ENCODE data around the gene UQCRFS1. TPM values are rescaled to one million over a fixed set of nuclear protein-coding genes. Genes with fewer than 3 reads are reported as not detected.

UQCRFS1 gene
- total RNA-seq = 100 to 1,000 TPM in 2 of 9 donors, 10 to 100 TPM in 7; 48.5 to 131 (median 57.2) TPM
- 100 to 1,000 TPM in 1 of 3 donors, 10 to 100 TPM in 2; 13.0 to 120 (median 13.8) TPM for polyA plus RNA-seq
- long read RNA-seq, donor 1, transcript UQCRFS1-201 (2 exons, 3,475 nt) = major isoform, 390 of 468 reads
- long read RNA-seq, donor 1, partial matches to known transcripts = 73 of 468 reads
- long read RNA-seq, donor 1, other reads (novel, unspliced or antisense) = 5 of 468 reads
- long read RNA-seq, donor 2, transcript UQCRFS1-201 (2 exons, 3,475 nt) = major isoform, 244 of 244 reads
- long read RNA-seq, donor 2, partial matches to known transcripts = 0 of 244 reads
- long read RNA-seq, donor 2, other reads (novel, unspliced or antisense) = 0 of 244 reads
- long read RNA-seq, donor 3, transcript UQCRFS1-201 (2 exons, 3,475 nt) = major isoform, 237 of 237 reads
- long read RNA-seq, donor 3, partial matches to known transcripts = 0 of 237 reads
- long read RNA-seq, donor 3, other reads (novel, unspliced or antisense) = 0 of 237 reads
- long read RNA-seq, donor 4, transcript UQCRFS1-201 (2 exons, 3,475 nt) = major isoform, 363 of 365 reads
- long read RNA-seq, donor 4, partial matches to known transcripts = 0 of 365 reads
- long read RNA-seq, donor 4, other reads (novel, unspliced or antisense) = 2 of 365 reads
- long read RNA-seq, donor 5, transcript UQCRFS1-201 (2 exons, 3,475 nt) = major isoform, 456 of 464 reads
- long read RNA-seq, donor 5, partial matches to known transcripts = 0 of 464 reads
- long read RNA-seq, donor 5, other reads (novel, unspliced or antisense) = 8 of 464 reads
- long read RNA-seq, donor 6, transcript UQCRFS1-201 (2 exons, 3,475 nt) = major isoform, 168 of 168 reads
- long read RNA-seq, donor 6, partial matches to known transcripts = 0 of 168 reads
- long read RNA-seq, donor 6, other reads (novel, unspliced or antisense) = 0 of 168 reads
- long read RNA-seq, donor 7, transcript UQCRFS1-201 (2 exons, 3,475 nt) = major isoform, 171 of 171 reads
- long read RNA-seq, donor 7, partial matches to known transcripts = 0 of 171 reads
- long read RNA-seq, donor 7, other reads (novel, unspliced or antisense) = 0 of 171 reads
- long read RNA-seq, donor 8, transcript UQCRFS1-201 (2 exons, 3,475 nt) = major isoform, 395 of 395 reads
- long read RNA-seq, donor 8, partial matches to known transcripts = 0 of 395 reads
- long read RNA-seq, donor 8, other reads (novel, unspliced or antisense) = 0 of 395 reads
- long read RNA-seq, donor 9, transcript UQCRFS1-201 (2 exons, 3,475 nt) = major isoform, 230 of 239 reads
- long read RNA-seq, donor 9, partial matches to known transcripts = 0 of 239 reads
- long read RNA-seq, donor 9, other reads (novel, unspliced or antisense) = 9 of 239 reads
- long read RNA-seq, donor 10, transcript UQCRFS1-201 (2 exons, 3,475 nt) = major isoform, 168 of 168 reads
- long read RNA-seq, donor 10, partial matches to known transcripts = 0 of 168 reads
- long read RNA-seq, donor 10, other reads (novel, unspliced or antisense) = 0 of 168 reads

DNA sequence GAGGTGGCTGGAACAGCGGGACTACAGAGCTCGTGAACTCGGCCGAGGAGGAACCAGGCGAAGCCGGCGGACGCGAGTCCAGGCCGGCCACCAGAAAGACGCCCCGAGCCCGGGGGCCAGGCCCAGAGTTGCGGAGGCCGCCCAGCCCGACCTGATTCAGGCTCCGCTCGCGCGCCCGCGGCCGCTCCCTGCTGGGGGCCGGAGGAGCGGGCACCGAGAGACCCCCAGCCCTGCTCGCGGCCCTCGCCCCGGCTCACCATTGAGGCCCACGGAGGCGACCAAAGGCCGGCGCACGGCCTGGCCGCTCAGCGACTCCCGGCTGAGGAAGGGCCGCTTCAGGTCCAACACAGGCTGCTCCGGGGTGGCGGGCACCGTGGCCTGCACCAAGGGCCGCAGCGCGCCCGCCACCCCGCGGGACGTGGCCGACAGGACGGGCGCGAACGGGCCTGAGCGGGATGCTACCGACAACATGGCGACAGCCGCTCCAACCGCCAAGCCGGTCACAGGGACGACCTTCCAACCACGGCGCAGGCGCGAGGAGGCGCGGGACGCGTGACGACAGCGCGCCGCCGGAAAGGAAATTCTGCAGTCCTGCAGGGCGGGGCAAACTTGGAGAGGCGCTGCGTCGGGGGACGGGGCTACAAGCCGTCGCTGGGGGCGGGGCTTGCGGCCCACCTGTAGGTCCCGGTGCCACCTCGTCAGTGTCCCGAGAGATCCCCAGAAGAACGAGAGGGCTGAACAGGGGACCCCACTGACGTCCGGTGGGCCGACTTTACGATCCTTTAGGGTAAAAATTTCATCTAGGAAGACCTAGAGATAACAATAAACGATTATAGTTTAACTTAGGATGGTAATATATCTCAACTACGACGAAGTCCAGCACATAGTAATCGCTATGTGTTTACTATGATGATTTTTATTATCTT is at the start of gene UQCRFS1:
UQCRFS1 (minus strand) TSS at position 504 of the 926 bp plus-strand sequence; CDS start at position 471, 33 bp downstream.
- Histone ChIP-seq H3K4me1 (replicated peaks in 1 of 2) (peaks cover 0 to 26% of the 10 kb centered on the region in 2 donors), H3K36me3 (replicated peaks in 1 of 2) (peaks cover 0 to under 1% of the 10 kb centered on the region in 2 donors), H3K27ac (peak within 1 kb of the TSS; percentile 74 to 98 (median 94)), H3K9me3 (replicated peaks in 1 of 3) (no peaks in the 10 kb centered on the region), H3K4me3 (peak within 1 kb of the TSS; percentile 60 to 99 (median 70)), H3K27me3 (no peaks in the 10 kb centered on the region)
- WGBS, 4 donors = 0 to 4% (median 1%) methylated on average over 19 to 89 of the region's 95 CpGs
- TF ChIP-seq POLR2A (IDR thresholded peaks at IDR 0.05) = peak; percentile 87 to 96
- TF ChIP-seq, protein P1, sequence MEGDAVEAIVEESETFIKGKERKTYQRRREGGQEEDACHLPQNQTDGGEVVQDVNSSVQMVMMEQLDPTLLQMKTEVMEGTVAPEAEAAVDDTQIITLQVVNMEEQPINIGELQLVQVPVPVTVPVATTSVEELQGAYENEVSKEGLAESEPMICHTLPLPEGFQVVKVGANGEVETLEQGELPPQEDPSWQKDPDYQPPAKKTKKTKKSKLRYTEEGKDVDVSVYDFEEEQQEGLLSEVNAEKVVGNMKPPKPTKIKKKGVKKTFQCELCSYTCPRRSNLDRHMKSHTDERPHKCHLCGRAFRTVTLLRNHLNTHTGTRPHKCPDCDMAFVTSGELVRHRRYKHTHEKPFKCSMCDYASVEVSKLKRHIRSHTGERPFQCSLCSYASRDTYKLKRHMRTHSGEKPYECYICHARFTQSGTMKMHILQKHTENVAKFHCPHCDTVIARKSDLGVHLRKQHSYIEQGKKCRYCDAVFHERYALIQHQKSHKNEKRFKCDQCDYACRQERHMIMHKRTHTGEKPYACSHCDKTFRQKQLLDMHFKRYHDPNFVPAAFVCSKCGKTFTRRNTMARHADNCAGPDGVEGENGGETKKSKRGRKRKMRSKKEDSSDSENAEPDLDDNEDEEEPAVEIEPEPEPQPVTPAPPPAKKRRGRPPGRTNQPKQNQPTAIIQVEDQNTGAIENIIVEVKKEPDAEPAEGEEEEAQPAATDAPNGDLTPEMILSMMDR (IDR thresholded peaks at IDR 0.05) = no peak
- DNase-seq = peak; percentile 93 to 97 (median 95)
- intact Hi-C loops (cut with DNase I) = no loop called here

GRCh38 chr19:29262085-29262484 is 49.1 kb upstream of the UQCRFS1 start:
- 45 to 54% (median 50%) methylated on average over 2 of the region's 2 CpGs for WGBS, 4 donors
- intact Hi-C loops (cut with DNase I) = loop anchor here in 1 of 2 donors (10.0 kb wide), 2 partner anchors 247 to 367 kb away; no protein-coding TSS in a partner anchor
- TF ChIP-seq, protein P1 (IDR thresholded peaks at IDR 0.05) = no peak
- TF ChIP-seq POLR2A (IDR thresholded peaks at IDR 0.05) = no peak
- Histone ChIP-seq H3K4me1 (replicated peaks in 1 of 2) (no peaks in the 10 kb centered on the region), H3K27ac (no peak overlapping the region), H3K36me3 (replicated peaks in 1 of 2) (no peaks in the 10 kb centered on the region), H3K4me3 (no peak overlapping the region), H3K27me3 (no peaks in the 10 kb centered on the region), H3K9me3 (replicated peaks in 1 of 3) (no peaks in the 10 kb centered on the region)
- DNase-seq = no peak

DNA sequence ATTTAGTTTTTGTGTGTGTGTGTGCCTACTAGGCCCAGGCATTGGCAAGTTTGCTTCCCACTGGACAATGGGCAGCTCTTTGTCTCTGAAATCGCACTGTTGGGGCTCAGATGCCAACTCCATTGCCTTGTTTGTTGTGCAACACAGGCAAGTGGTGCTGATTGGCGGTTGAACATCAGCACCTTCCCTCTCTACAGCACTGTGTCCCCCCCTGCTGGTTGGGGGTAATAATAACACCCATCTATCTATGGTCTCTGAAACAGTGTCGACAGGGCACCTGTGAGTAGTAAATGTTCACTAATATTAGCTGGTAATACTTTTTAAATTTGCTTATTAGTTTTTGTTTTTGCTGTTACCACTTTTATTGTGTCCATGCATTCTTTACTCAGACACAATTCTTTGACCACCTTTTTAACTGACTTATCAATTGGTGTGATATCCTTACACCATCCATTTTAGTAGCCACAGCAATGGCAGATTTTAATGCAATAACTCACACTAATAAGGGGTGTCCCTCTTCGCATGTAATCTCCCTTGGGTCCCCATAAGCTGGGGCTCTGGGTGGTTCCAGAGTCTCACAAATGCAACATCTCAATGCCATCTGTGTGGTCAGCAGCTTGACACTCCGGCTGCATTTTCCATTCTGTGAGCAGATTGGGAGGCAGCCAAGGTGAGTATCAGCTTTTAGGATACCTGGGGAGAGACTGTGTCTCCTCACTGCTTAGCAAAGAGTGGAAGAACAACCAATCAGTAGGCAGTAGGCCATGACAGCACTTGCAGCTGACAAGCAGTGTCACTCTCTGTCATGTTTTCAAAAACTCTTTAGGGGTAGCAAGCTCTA is 47.7 kb upstream of the UQCRFS1 start:
- DNase-seq = peak in 4 of 7 donors; percentile 23 to 41 (median 31)
- Histone ChIP-seq H3K27ac (no peak overlapping the region), H3K27me3 (no peaks in the 10 kb centered on the region), H3K4me3 (no peak overlapping the region), H3K9me3 (replicated peaks in 1 of 3) (no peaks in the 10 kb centered on the region), H3K36me3 (replicated peaks in 1 of 2) (no peaks in the 10 kb centered on the region), H3K4me1 (replicated peaks in 1 of 2) (no peaks in the 10 kb centered on the region)
- intact Hi-C loops (cut with DNase I) = loop anchor here in 1 of 2 donors (10.0 kb wide), 2 partner anchors 246 to 366 kb away; no protein-coding TSS in a partner anchor
- 62 to 81% (median 65%) methylated on average over 5 of the region's 5 CpGs for WGBS, 4 donors
- TF ChIP-seq, protein P1 (IDR thresholded peaks at IDR 0.05) = peak; percentile 21 to 45 (median 38)
- no peak for TF ChIP-seq POLR2A (IDR thresholded peaks at IDR 0.05)
